RWPE1 (cell line): ENCODE measurements around the gene TNFSF13B.

Source experiments
- CTCF ChIA-PET: fragments of 350-600 bp; sonication (Branson Sonifier 250); formaldehyde crosslinking; extraction: SDS; loops from one replicate; lab custom pipeline; 2021; lab: Yijun Ruan, JAX
- POLR2A ChIA-PET: fragments of 400-600 bp; formaldehyde crosslinking; extraction: SDS; loops from one replicate; lab custom pipeline; 2020; ENCODE audit warnings: antibody characterized with exemption; ENCODE audit not compliant: low non-redundant PET; lab: Yijun Ruan, JAX
- DNase-seq: peaks from one replicate; pipeline ENCODE4 v3.0.0; 2012; ENCODE audit warnings: low spot score
- H3K27ac ChIP-seq: fragments of 450-650 bp; 2 replicates; pipeline ENCODE4 v1.5.1; 2017
- TF ChIP-seq, protein P1 (sequence below): fragments of 450-650 bp; conservative IDR thresholded peaks from 2 replicates; pipeline ENCODE4 v1.5.1; 2017; ENCODE audit warnings: low read depth, mild to moderate bottlenecking

TNFSF13B gene, protein sequence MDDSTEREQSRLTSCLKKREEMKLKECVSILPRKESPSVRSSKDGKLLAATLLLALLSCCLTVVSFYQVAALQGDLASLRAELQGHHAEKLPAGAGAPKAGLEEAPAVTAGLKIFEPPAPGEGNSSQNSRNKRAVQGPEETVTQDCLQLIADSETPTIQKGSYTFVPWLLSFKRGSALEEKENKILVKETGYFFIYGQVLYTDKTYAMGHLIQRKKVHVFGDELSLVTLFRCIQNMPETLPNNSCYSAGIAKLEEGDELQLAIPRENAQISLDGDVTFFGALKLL

DNA sequence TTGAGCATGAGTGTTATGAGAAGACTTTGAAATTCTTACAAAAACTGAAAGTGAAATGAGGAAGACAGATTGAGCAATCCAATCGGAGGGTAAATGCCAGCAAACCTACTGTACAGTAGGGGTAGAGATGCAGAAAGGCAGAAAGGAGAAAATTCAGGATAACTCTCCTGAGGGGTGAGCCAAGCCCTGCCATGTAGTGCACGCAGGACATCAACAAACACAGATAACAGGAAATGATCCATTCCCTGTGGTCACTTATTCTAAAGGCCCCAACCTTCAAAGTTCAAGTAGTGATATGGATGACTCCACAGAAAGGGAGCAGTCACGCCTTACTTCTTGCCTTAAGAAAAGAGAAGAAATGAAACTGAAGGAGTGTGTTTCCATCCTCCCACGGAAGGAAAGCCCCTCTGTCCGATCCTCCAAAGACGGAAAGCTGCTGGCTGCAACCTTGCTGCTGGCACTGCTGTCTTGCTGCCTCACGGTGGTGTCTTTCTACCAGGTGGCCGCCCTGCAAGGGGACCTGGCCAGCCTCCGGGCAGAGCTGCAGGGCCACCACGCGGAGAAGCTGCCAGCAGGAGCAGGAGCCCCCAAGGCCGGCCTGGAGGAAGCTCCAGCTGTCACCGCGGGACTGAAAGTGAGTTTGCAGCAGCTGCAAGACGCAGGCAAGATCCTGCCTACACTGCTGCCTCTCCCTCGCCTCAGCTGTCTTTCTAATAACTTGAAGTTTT is at the start of gene TNFSF13B:
Gene TNFSF13B, plus strand, starts transcription at position 118 of the 728 bp plus-strand sequence. Its CDS starts 178 bp downstream, at position 296.
- ChIA-PET CTCF (interaction anchor here (0.6 to 0.7 kb wide), 2 partner anchors 16 to 1887 kb away, joined by 3 to 4 read pairs; no protein-coding TSS in a partner anchor), POLR2A (no interaction called here)
- no peak within 1 kb of the TSS for H3K27ac ChIP-seq
- TF ChIP-seq, protein P1, sequence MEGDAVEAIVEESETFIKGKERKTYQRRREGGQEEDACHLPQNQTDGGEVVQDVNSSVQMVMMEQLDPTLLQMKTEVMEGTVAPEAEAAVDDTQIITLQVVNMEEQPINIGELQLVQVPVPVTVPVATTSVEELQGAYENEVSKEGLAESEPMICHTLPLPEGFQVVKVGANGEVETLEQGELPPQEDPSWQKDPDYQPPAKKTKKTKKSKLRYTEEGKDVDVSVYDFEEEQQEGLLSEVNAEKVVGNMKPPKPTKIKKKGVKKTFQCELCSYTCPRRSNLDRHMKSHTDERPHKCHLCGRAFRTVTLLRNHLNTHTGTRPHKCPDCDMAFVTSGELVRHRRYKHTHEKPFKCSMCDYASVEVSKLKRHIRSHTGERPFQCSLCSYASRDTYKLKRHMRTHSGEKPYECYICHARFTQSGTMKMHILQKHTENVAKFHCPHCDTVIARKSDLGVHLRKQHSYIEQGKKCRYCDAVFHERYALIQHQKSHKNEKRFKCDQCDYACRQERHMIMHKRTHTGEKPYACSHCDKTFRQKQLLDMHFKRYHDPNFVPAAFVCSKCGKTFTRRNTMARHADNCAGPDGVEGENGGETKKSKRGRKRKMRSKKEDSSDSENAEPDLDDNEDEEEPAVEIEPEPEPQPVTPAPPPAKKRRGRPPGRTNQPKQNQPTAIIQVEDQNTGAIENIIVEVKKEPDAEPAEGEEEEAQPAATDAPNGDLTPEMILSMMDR: no peak
- DNase-seq: no peak

DNA sequence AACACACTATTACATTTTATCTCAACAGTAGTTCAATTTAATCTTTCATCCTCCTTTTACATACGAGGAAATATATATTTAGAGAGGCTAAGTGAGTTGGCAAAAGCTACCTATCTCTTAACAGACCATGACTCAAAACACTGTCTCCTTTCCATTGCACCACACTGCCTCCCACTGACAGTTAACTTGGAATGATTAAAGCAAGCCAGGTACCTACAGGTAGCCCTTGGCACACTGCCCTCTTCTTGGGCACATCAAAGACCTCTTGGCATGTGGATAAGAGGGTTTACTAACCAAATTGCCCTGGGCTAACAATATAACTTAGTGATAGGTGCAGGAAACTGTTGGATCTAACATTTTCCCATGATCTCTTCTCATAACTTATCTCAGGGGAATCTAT is 49.5 kb upstream of the TNFSF13B start:
- ChIA-PET POLR2A (no interaction called here), CTCF (no interaction called here)
- no peak overlapping the region for H3K27ac ChIP-seq
- TF ChIP-seq, protein P1: no peak
- DNase-seq: peak; percentile 20

DNA sequence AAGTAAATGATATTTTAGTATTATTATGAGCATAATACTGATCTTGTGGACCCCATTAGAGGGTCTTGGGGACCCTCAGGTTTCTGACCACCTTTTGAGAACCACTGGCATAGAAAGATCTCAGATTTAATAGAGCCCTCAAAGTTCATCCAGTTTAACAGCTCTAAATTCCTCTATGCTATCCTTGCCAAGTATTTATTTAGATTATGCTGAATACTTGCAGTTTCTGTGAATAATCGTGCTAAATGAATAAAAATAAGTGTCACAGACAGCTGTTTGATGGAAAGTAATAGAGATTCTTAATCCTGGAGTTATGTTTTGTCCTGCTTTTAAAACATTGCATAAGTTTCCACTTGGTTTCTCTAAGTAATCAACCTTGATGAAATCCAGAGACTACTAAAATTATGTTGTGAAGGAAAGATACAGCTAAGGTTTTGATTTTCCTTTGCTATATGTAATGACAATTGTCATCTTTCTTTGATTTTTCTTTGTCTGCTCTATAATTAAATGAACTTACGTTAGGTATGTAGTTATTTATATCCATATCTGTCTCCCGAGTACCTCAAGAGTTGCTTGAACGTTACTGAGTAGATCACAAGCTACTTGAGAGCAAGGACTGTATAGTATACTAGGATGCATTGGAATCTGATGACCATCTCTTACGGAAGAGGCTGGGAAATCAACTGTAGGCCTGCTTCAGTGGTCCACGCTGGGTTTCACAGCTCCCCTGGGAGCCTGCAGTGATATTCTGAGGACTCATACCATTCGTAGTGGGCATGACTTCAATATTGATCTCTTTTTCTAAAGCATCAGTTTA is 45.6 kb upstream of the TNFSF13B start:
- TF ChIP-seq, protein P1: no peak
- ChIA-PET POLR2A (no interaction called here), CTCF (no interaction called here)
- H3K27ac ChIP-seq: no peak overlapping the region
- DNase-seq: no peak

DNA sequence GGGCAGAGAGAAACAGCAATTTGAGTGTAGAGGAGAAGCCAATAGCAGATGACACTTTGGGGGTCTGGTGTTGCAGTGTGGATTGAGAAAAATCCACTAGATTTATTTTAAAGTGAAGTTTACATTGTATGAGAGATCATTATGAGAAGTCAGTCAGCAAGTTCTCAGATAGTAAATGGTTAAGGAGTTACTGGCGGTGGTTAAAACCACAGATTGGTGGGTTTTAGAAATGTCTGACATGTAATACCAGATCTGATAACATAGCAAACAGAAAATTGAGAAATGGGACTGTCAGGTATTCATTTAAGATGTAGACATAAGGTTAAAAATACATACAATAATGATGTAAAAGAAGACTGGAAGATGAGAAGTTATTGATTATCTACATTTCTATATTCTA is 44.1 kb upstream of the TNFSF13B start:
- POLR2A ChIA-PET: no interaction called here
- no peak overlapping the region for H3K27ac ChIP-seq
- no peak for DNase-seq
- CTCF ChIA-PET: no interaction called here
- TF ChIP-seq, protein P1: no peak

DNA sequence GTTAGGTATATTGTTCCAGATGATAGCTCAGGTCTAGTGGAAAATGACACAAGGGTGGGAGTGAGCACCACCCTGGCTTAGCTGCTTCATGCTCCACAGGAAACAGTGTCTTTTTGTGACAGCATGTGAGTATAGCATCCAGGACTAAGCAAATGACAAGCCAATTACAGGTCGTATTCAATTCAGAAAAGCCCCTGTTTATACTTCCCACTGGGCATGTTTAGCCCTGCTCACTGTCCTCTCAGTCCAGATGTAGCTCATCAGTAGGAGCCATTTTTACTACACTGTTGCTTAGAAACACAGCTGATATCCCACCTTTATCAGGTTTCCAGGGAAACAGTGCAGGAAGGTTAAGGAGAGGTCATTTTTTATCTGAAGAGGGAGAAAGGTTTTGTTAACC is 43.3 kb upstream of the TNFSF13B start:
- no peak overlapping the region for H3K27ac ChIP-seq
- POLR2A ChIA-PET: no interaction called here
- CTCF ChIA-PET: no interaction called here
- DNase-seq: no peak
- TF ChIP-seq, protein P1: no peak
